HepG2 (cell line): ENCODE measurements around the gene CDC25C. TPM values are rescaled to one million over a fixed set of nuclear protein-coding genes. Genes with fewer than 3 reads are reported as not detected.

ENCODE experiments used
- ATAC-seq: fragments of 200-7000 bp; cut with Tn5 transposase; 3 replicates; pipeline ENCODE4 v1.9.1; 2020; ENCODE audit warnings: mild to moderate bottlenecking, moderate library complexity
- BruUV-seq: library from RNA; stranded (reverse); fragments of 400-500 nt; replicated peaks from 2 replicates; lab custom pipeline; 2021; lab: Mats Ljungman, UMichigan
- CTCF ChIA-PET: fragments of 300-600 bp; formaldehyde crosslinking; extraction: SDS; loops from one replicate; lab custom pipeline; 2021; ENCODE audit warnings: low total read pairs, inconsistent platforms, low intra/inter-chr PET ratio; lab: Yijun Ruan, JAX
- POLR2A ChIA-PET: fragments of 350-600 bp; sonication (Branson Sonifier 250); formaldehyde crosslinking; loops from one replicate; lab custom pipeline; 2020; ENCODE audit warnings: antibody characterized with exemption, inconsistent platforms; lab: Yijun Ruan, JAX
- DNase-seq: peaks from one replicate; pipeline ENCODE4 v3.0.0-alpha.2; 2015; ENCODE audit warnings: low spot score
- FAIRE-seq: peaks from 3 replicates; lab custom pipeline; 2011; peaks lifted over from hg19 to GRCh38; lab: Jason Lieb, UNC
- H2AFZ ChIP-seq: one replicate; pipeline ENCODE4 v1.6.1; 2011; ENCODE audit warnings: low read length, inconsistent platforms
- H3K27ac ChIP-seq: fragments of 300-600 bp; 3 replicates; pipeline ENCODE4 v1.8.0; 2011; ENCODE audit warnings: mixed run types, mild to moderate bottlenecking, mixed read lengths, low read length, inconsistent platforms; ENCODE audit not compliant: insufficient read depth; ENCODE audit errors: extremely low read length
- H3K27me3 ChIP-seq, 2 experiments: fragments of 200-600 bp in 1 of 2; 2 replicates in 1 of 2; 3 replicates in 1 of 2; pipeline versions ENCODE4 v1.6.0 to v1.8.0; 2011; ENCODE audit warnings: low read length in 2 of 2, mild to moderate bottlenecking in 2 of 2, moderate library complexity in 2 of 2, inconsistent platforms in 1 of 2; ENCODE audit not compliant: insufficient read depth in 2 of 2, control insufficient read depth in 1 of 2
- H3K36me3 ChIP-seq, 2 experiments: fragments of 200-600 bp in 1 of 2; replicated peaks in 1 of 2; 2 replicates in 1 of 2; 3 replicates in 1 of 2; pipeline versions ENCODE4 v1.5.1 to v1.8.0; 2011; ENCODE audit warnings: low read length in 2 of 2, inconsistent platforms in 1 of 2; ENCODE audit not compliant: insufficient read depth in 2 of 2, control insufficient read depth in 1 of 2
- H3K4me1 ChIP-seq: 2 replicates; pipeline ENCODE4 v1.5.1; 2012; ENCODE audit warnings: low read length, inconsistent platforms; ENCODE audit not compliant: insufficient read depth
- H3K4me2 ChIP-seq: 2 replicates; pipeline ENCODE4 v1.6.0; 2011; ENCODE audit warnings: low read depth, low read length, inconsistent platforms
- H3K4me3 ChIP-seq, 3 experiments: fragments of 200-600 bp in 1 of 3; sonication (generic), shearing (Covaris generic) in 1 of 3; replicated peaks in 1 of 3; 2 replicates each; pipeline ENCODE4 v1.5.1; 2011 to 2016; ENCODE audit warnings: low read length in 3 of 3, inconsistent platforms in 2 of 3, low read depth in 2 of 3, mild to moderate bottlenecking in 2 of 3, control low read depth in 1 of 3, mixed read lengths in 1 of 3; ENCODE audit not compliant: insufficient read depth in 1 of 3
- H3K79me2 ChIP-seq: one replicate; pipeline ENCODE4 v1.6.1; 2011; ENCODE audit warnings: low read length, inconsistent platforms; ENCODE audit not compliant: insufficient read depth
- H3K9ac ChIP-seq: 2 replicates; pipeline ENCODE4 v1.6.0; 2011; ENCODE audit warnings: mild to moderate bottlenecking, low read depth, low read length, inconsistent platforms; ENCODE audit not compliant: insufficient read depth
- H3K9me3 ChIP-seq: 2 replicates; pipeline ENCODE4 v1.5.1; 2012; ENCODE audit warnings: mild to moderate bottlenecking, low read length
- H4K20me1 ChIP-seq: 2 replicates; pipeline ENCODE4 v1.6.0; 2011; ENCODE audit warnings: inconsistent platforms, mild to moderate bottlenecking, low read length, moderate library complexity; ENCODE audit not compliant: insufficient read depth
- CCDC6 ChIP-seq: sonication (generic); formaldehyde crosslinking; IDR thresholded peaks from 2 replicates; pipeline ENCODE4 v1.8.1; 2022; ENCODE audit warnings: mild to moderate bottlenecking, missing genetic modification reagents, moderate library complexity
- IKZF4 ChIP-seq: sonication (generic); formaldehyde crosslinking; IDR thresholded peaks from 2 replicates; pipeline ENCODE4 v1.5.1; 2020; ENCODE audit warnings: borderline replicate concordance, mild to moderate bottlenecking, low read depth, missing genetic modification reagents; ENCODE audit errors: not compliant biosample characterization
- MED1 ChIP-seq: sonication (generic); formaldehyde crosslinking; IDR thresholded peaks from 2 replicates; pipeline ENCODE4 v1.4.0; 2020; ENCODE audit warnings: missing genetic modification reagents
- PAF1 ChIP-seq: IDR thresholded peaks from 2 replicates; pipeline ENCODE4 v1.6.1; 2016; ENCODE audit warnings: missing genetic modification reagents, missing compliant biosample characterization
- RFX3 ChIP-seq: IDR thresholded peaks from 2 replicates; pipeline ENCODE4 v1.6.1; 2016; ENCODE audit warnings: missing biosample characterization, missing genetic modification reagents
- ZBTB3 ChIP-seq: sonication (generic); formaldehyde crosslinking; IDR thresholded peaks from 2 replicates; pipeline ENCODE4 v1.4.0; 2020; ENCODE audit warnings: low read depth, mild to moderate bottlenecking, moderate library complexity, missing genetic modification reagents, borderline replicate concordance
- ZBTB7B ChIP-seq: sonication (generic); formaldehyde crosslinking; IDR thresholded peaks from 2 replicates; pipeline ENCODE4 v1.4.0; 2020; ENCODE audit warnings: missing genetic modification reagents
- ZNF350 ChIP-seq: sonication (generic); formaldehyde crosslinking; IDR thresholded peaks from 2 replicates; pipeline ENCODE4 v1.4.0; 2020; ENCODE audit warnings: mild to moderate bottlenecking, low read depth, missing genetic modification reagents, borderline replicate concordance
- ZNF510 ChIP-seq: sonication (generic); formaldehyde crosslinking; IDR thresholded peaks from 2 replicates; pipeline ENCODE4 v1.4.0; 2020; ENCODE audit warnings: low read depth, mild to moderate bottlenecking, missing genetic modification reagents
- ZNF883 ChIP-seq: sonication (generic); formaldehyde crosslinking; IDR thresholded peaks from 2 replicates; pipeline ENCODE4 v1.5.1; 2020; ENCODE audit warnings: mild to moderate bottlenecking, missing genetic modification reagents; ENCODE audit errors: not compliant biosample characterization
- WGBS: methylation state at CpG from one replicate; pipeline ENCODE4 v1.1.6; 2017; ENCODE audit warnings: low lambda C conversion rate; 5-methylcytosine and 5-hydroxymethylcytosine counted together
- in situ Hi-C: cut with HindIII; loops from 2 replicates; pipeline ENCODE4 v1.10.0; 2017; ENCODE audit warnings: low pct_unique_long_range_greater_than_20kb; ENCODE audit not compliant: extremely low pct_ligation_motif_present
- intact Hi-C: fragments of 100-400 bp; cut with micrococcal nuclease; formaldehyde crosslinking; loops from one replicate; pipeline ENCODE4 v1.10.0; 2022; ENCODE audit not compliant: unreplicated experiment
- polyA plus RNA-seq, 8 experiments: library from polyadenylated mRNA; depleted of rRNA in 3 of 8; stranded (reverse) in 7 of 8; unstranded in 1 of 8; fragments of >200 nt; fragmentation: Illumina TruSeq in 4 of 8; extraction: Trizol in 4 of 8; gene quantifications; 2 replicates each; pipeline versions ENCODE4 v1.2.1 to v1.2.3, GENCODE V29; 2011 to 2016; ENCODE audit warnings: low read depth in 4 of 8, missing spikeins in 1 of 8, mixed read lengths in 1 of 8; ENCODE audit not compliant: insufficient read depth in 1 of 8
- total RNA-seq, 5 experiments: library from RNA; depleted of rRNA; stranded (reverse); fragments of >200 nt; fragmentation: Illumina TruSeq; extraction: Trizol; gene quantifications; 2 replicates each; pipeline ENCODE4 v1.2.3, GENCODE V29; 2016; ENCODE audit warnings: low read depth in 1 of 5
- TF ChIP-seq, protein P1 (sequence below): sonication (generic); formaldehyde crosslinking; IDR thresholded peaks from 2 replicates; pipeline ENCODE4 v1.4.0; 2020; ENCODE audit warnings: missing genetic modification reagents, mild to moderate bottlenecking, borderline replicate concordance
- TF ChIP-seq, protein P2 (sequence below), 2 experiments: IDR thresholded peaks; 2 replicates each; pipeline ENCODE4 v1.6.1; 2011 to 2012; ENCODE audit warnings: low read length in 2 of 2, borderline replicate concordance in 1 of 2, low read depth in 1 of 2, mild to moderate bottlenecking in 1 of 2, moderate library complexity in 1 of 2
- TF ChIP-seq, protein P3 (sequence below): sonication (generic); formaldehyde crosslinking; IDR thresholded peaks from 2 replicates; pipeline ENCODE4 v1.4.0; 2020; ENCODE audit warnings: missing genetic modification reagents; ENCODE audit errors: not compliant biosample characterization
- TF ChIP-seq, protein P4 (sequence below): sonication (generic); formaldehyde crosslinking; IDR thresholded peaks from 2 replicates; pipeline ENCODE4 v1.8.1; 2023; ENCODE audit warnings: mild to moderate bottlenecking, missing genetic modification reagents
- TF ChIP-seq, protein P5 (sequence below): sonication (generic); IDR thresholded peaks from 2 replicates; pipeline ENCODE4 v1.6.1; 2016; ENCODE audit warnings: low read depth, borderline replicate concordance
- TF ChIP-seq, protein P6 (sequence below): sonication (generic); formaldehyde crosslinking; IDR thresholded peaks from 2 replicates; pipeline ENCODE4 v1.4.0; 2020; ENCODE audit warnings: missing genetic modification reagents

The CDC25C gene
- total and polyA plus RNA-seq, 2 of the 13 experiments (the other 11 are each of a cell fraction or from before 2014, with no cell fraction given), result 17.7 to 27.6 TPM

DNA sequence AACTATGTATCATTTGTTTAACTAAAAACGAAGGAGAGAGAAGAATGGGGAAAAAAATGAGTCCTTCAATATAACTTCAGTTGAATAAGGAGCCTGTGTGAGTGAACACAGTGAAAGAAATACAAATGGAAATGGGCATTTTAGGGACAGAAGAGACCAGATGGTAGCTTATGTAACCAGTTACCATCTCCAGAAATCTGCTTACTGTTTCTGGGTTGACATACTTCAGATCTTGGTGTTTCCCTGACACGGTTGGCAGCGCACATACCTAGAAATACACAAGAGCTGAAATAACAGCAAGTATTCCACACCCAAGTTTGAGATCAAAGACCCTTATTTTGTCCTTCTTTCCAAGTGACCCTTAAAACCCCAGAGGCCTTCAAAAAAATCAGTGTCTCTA is 42.3 kb downstream of the CDC25C start (continued):
- TF ChIP-seq, protein P1, sequence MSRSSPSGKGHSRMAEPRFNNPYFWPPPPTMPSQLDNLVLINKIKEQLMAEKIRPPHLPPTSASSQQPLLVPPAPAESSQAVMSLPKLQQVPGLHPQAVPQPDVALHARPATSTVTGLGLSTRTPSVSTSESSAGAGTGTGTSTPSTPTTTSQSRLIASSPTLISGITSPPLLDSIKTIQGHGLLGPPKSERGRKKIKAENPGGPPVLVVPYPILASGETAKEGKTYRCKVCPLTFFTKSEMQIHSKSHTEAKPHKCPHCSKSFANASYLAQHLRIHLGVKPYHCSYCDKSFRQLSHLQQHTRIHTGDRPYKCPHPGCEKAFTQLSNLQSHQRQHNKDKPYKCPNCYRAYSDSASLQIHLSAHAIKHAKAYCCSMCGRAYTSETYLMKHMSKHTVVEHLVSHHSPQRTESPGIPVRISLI (CRISPR knock-in tag), result no peak
- TF ChIP-seq ZNF350 (CRISPR knock-in tag) (no peak), ZNF510 (CRISPR knock-in tag) (no peak), IKZF4 (CRISPR knock-in tag) (no peak), ZNF883 (no peak), ZBTB7B (CRISPR knock-in tag) (no peak)
- TF ChIP-seq, protein P2, sequence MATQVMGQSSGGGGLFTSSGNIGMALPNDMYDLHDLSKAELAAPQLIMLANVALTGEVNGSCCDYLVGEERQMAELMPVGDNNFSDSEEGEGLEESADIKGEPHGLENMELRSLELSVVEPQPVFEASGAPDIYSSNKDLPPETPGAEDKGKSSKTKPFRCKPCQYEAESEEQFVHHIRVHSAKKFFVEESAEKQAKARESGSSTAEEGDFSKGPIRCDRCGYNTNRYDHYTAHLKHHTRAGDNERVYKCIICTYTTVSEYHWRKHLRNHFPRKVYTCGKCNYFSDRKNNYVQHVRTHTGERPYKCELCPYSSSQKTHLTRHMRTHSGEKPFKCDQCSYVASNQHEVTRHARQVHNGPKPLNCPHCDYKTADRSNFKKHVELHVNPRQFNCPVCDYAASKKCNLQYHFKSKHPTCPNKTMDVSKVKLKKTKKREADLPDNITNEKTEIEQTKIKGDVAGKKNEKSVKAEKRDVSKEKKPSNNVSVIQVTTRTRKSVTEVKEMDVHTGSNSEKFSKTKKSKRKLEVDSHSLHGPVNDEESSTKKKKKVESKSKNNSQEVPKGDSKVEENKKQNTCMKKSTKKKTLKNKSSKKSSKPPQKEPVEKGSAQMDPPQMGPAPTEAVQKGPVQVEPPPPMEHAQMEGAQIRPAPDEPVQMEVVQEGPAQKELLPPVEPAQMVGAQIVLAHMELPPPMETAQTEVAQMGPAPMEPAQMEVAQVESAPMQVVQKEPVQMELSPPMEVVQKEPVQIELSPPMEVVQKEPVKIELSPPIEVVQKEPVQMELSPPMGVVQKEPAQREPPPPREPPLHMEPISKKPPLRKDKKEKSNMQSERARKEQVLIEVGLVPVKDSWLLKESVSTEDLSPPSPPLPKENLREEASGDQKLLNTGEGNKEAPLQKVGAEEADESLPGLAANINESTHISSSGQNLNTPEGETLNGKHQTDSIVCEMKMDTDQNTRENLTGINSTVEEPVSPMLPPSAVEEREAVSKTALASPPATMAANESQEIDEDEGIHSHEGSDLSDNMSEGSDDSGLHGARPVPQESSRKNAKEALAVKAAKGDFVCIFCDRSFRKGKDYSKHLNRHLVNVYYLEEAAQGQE (IDR thresholded peaks at IDR 0.05; ENCODE audit: borderline replicate concordance in 1 of 2, low read depth in 1 of 2, low read length in 2 of 2), result no peak

DNA sequence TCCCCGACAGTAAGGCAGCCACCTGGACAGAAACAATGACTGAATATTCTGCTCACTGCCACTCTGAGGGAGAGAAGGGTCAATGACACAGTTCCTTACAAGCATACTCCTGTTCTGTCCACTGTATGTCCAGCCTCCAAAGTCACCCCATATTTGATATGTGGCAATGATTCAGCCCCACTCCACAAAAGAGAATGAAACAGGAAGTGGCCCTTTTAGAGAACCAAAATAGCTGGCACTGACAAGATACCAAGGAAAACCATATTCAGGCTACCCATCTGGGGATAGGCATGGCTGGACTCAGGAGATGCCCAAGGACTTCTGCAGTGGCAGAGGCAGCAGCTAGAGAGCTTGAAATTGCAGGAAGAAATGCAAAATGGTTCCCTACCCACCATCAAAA is 44.4 kb downstream of the CDC25C start:
- Histone ChIP-seq H3K4me2 (no peak overlapping the region), H3K4me3 (no peak overlapping the region), H4K20me1 (no peaks in the 10 kb centered on the region), H3K4me1 (no peaks in the 10 kb centered on the region), H3K9me3 (no peaks in the 10 kb centered on the region), H2AFZ (no peak overlapping the region), H3K27me3 (no peaks in the 10 kb centered on the region), H3K27ac (no peak overlapping the region), H3K36me3 (peaks cover 11 to 47% of the 10 kb centered on the region in 2 experiments; a peak in 4 of 5 replicates), H3K79me2 (no peaks in the 10 kb centered on the region), H3K9ac (no peak overlapping the region)
- BruUV-seq, result no TSS peak
- intact Hi-C loops (no loop called here), in situ Hi-C loops (no loop called here)
- CTCF ChIA-PET, result no interaction called here
- POLR2A ChIA-PET, result no interaction called here
- 100% methylated on average over 1 of the region's 1 CpG for WGBS
- ATAC-seq (no peak), DNase-seq (no peak), FAIRE-seq (no peak)
- TF ChIP-seq, protein P3, sequence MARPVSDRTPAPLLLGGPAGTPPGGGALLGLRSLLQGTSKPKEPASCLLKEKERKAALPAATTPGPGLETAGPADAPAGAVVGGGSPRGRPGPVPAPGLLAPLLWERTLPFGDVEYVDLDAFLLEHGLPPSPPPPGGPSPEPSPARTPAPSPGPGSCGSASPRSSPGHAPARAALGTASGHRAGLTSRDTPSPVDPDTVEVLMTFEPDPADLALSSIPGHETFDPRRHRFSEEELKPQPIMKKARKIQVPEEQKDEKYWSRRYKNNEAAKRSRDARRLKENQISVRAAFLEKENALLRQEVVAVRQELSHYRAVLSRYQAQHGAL (CRISPR knock-in tag), result no peak
- TF ChIP-seq CCDC6 (CRISPR knock-in tag) (no peak), RFX3 (CRISPR knock-in tag) (no peak), ZBTB3 (CRISPR knock-in tag) (no peak), MED1 (CRISPR knock-in tag) (no peak), PAF1 (no peak)
- TF ChIP-seq, protein P4, sequence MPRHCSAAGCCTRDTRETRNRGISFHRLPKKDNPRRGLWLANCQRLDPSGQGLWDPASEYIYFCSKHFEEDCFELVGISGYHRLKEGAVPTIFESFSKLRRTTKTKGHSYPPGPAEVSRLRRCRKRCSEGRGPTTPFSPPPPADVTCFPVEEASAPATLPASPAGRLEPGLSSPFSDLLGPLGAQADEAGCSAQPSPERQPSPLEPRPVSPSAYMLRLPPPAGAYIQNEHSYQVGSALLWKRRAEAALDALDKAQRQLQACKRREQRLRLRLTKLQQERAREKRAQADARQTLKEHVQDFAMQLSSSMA (CRISPR knock-in tag), result no peak
- TF ChIP-seq, protein P5, sequence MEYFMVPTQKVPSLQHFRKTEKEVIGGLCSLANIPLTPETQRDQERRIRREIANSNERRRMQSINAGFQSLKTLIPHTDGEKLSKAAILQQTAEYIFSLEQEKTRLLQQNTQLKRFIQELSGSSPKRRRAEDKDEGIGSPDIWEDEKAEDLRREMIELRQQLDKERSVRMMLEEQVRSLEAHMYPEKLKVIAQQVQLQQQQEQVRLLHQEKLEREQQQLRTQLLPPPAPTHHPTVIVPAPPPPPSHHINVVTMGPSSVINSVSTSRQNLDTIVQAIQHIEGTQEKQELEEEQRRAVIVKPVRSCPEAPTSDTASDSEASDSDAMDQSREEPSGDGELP, result no peak
- TF ChIP-seq, protein P6, sequence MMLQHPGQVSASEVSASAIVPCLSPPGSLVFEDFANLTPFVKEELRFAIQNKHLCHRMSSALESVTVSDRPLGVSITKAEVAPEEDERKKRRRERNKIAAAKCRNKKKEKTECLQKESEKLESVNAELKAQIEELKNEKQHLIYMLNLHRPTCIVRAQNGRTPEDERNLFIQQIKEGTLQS (CRISPR knock-in tag), result no peak
